NCI-H1092 treated with DMSO at 0.1 percent for 48 hours (cell line): Measurements from ENCODE around the gene SCN2A.
A peak's percentile ranks its signal among the peaks of the same experiment; 100 is the strongest.
"Not testable (repeated sequence)": the region's sequence is repeated elsewhere in the genome, so short reads cannot be mapped to it uniquely, and the experiment has no call there.

ENCODE experiments used
- DNase-seq: peaks from one replicate; lab custom pipeline; 2025; lab: John Stamatoyannopoulos, UW

SCN2A gene

DNA sequence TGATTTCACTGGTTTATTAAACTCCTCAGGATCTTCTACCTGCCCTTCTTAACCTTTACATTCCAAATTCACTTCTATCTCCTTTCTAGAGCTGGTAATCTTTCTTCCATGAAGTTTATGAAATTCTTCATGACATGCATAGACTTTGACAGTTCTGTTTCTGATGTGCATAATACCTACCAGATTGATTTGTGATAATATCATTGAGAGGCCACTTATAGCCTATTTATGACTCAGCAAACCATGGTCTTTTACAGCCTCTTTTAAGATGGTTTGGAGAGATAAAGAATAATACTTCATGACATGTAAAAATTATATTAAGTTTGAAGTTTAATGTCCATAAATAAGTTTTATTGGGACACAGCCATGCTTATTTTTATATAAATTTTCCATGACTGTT lies 14.0 kb downstream of the SCN2A start:
- DNase-seq: no peak

DNA sequence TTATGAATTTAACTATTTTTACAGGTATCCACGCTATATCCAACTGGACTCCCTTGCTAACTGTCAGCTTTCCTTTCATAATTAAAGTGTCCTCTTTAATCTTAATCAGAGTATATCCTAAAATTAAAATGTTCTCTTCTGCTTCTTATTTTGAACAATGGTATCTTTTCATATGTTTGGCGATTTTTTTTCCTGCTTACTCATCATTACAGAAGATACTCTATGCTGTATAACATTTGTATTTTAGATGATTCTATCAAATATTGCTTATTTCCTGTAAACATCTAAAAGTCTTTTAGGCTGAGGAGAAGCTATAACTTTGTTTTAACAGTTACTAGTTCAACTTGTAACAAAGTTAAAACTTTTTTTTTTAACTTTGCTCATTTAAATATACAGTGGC lies 17.4 kb downstream of the SCN2A start:
- DNase-seq: no peak

DNA sequence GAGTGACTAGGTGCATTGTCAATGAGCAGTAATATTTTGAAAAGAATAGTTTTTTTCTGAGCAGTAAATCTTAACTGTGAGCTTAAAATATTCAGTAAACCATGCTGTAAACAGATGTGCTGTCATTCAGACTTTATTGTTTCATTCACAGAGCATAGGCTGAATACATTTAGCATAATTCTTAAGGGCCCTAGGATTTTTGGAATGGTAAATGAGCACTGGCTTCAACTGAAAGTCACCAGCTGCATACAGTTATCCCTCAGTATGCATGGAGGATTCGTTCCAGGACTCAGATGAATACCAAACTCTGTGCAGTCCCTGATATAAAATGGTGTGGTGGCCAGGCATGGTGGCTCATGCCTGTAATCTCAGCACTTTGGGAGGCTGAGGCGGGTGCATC lies 21.1 kb downstream of the SCN2A start:
- DNase-seq: not testable (repeated sequence)

GRCh38 chr2:165268754-165269153 lies 29.5 kb downstream of the SCN2A start:
- DNase-seq: no peak

- DNase-seq: no peak
These were observed 34.0 kb downstream of the SCN2A start for GRCh38 chr2:165273176-165273575.

GRCh38 chr2:165274698-165275097 lies 35.5 kb downstream of the SCN2A start:
- no peak for DNase-seq

DNA sequence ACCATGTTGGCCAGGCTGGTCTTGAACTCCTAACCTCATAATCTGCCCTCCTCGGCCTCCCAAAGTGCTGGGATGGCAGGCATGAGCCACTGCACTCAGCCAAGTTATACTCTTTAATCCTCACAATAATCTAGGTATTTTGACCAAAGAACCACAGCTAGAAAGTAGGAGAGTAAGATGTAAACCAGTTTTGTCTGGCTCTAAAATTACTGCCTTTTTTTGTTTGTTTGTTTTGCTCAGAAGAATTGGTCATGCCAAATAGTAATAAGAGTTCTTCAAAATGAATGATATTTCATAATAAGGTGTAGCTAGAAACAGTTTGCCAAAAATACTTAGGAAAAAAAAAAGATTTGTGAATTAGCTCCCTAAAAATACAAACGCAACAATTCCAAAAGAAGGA lies 36.7 kb downstream of the SCN2A start:
- no peak for DNase-seq

GRCh38 chr2:165277295-165277694 lies 38.1 kb downstream of the SCN2A start:
- DNase-seq: no peak

DNA sequence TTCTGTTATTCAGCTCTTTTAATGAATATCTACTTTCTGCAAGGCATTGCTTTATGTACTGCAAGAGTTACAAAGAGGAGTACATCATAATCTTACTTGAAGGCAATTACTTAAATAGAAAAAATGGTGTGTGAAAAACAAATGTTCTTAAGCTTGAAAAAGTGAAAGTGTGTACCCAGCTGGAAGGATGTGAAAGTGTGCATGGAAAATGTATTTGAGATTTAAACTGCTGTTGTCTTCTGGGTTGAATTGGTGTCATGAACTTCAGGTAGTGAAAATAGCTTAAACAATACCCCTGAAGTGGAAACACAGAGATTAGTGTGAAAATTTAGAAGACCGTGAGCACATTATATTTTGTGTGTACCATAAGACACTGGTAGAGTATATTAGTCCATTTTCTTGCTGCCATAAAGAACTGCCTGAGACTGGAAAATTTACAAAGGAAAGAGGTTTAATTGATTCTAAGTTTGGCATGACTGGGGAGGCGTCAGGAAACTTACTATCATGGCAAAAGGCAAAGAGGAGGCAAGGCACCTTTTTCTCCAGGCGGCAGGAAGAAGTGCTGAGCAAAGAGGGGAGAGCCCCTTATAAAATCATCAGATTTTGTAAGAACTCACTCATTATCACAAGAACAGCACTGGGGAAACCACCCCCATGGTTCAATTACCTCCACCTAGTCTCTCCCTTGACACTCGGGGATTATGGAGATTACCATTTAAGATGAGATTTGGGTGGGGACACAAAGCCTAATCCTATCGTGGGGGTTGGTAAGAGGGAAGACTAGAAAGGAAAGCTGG lies 38.8 kb downstream of the SCN2A start:
- no peak for DNase-seq

DNA sequence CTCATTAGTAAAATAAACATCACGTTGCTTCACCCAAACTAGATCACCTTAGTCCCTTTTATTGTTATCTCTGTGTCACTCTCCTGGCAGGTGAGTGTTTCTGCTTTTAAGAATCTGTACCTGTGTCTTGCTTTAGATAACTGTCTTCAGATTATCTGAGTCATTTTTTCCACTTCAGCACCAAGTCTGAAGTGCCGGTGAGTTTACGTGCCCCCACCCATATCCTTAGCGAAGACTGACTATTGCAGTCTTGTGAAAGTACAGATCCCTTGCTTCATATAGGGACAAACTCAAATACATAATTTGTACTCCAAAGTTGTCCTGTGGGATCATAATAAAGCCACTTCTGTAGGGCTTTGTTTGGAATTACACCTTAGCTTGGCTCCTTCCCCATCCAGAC lies 41.1 kb downstream of the SCN2A start:
- DNase-seq: no peak

- DNase-seq: no peak
These were observed 42.2 kb downstream of the SCN2A start for GRCh38 chr2:165281387-165281786.

GRCh38 chr2:165283342-165283741 lies 44.1 kb downstream of the SCN2A start:
- DNase-seq: no peak

DNA sequence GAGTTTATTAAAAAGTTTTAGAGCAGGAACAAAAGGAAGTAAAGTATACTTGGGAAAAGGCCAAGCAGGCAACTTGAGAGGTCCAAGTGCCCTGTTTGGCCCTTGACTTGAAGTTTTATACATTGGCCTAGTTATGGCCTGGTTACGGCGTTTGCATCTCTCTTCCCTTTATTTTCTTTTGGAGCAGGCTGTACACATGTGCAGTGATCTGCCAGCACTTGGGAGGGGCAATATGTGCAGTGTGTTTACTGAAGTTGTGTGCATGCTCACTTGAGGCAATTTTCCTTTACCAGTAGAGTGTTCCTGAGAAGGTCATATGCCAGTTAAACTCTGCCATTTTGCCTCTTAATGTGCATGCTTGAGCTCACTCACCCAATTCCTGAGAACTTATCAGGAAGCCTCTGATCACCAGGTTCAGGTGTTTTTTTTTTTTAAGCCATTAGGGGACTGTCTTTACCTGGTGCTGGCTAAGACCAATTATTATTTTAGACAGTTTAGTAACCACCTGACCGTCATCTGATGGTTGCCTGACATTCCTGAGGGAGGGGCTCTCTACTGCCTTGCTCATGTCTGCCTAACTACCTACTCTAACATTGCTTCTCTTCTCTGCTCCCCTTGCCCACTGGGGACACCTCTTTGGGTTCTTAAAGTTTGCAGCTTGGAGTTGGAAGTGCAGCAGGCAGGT lies 48.0 kb downstream of the SCN2A start:
- no peak for DNase-seq

- no peak for DNase-seq
These were observed 49.9 kb downstream of the SCN2A start for GRCh38 chr2:165289069-165289468.

DNA sequence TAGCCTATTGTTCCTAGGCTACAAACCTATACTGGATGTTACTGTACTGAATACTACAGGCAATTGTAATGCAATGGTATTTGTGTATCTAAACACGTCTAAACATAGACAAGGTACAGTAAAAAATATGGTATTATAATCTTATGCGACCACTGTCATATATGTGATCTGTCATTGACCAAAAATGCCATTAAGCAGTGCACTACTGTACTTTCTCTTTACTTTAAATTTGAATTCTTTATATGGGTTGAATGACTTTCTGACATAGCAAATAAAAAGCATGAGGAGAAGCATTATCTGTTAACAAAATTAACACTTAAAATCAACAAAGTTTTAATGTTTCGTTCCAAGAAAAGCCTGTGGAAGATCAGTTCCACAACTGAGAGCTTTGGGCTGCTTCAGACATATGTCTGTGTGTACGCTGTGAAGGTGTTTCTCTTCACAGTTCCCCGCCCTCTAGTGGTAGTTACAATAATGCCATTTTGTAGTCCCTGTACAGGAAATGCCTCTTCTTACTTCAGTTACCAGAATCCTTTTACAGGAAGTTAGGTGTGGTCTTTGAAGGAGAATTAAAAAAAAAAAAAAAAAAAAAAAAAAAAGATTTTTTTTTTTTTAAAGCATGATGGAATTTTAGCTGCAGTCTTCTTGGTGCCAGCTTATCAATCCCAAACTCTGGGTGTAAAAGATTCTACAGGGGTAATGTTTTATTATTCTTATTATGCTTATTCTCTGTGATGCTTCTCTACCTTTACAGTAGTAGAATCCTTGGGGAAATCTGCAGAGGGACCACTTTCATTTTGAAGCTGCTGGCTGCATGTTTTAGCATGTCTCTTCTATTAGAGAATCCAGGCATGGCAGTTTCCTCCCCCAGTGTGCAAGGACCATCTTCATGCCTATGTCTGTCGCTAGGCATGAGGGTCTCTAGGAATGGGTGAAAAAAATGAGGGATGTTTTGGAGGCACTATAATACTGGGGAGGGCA lies 54.5 kb downstream of the SCN2A start:
- DNase-seq: peak; percentile 88

DNA sequence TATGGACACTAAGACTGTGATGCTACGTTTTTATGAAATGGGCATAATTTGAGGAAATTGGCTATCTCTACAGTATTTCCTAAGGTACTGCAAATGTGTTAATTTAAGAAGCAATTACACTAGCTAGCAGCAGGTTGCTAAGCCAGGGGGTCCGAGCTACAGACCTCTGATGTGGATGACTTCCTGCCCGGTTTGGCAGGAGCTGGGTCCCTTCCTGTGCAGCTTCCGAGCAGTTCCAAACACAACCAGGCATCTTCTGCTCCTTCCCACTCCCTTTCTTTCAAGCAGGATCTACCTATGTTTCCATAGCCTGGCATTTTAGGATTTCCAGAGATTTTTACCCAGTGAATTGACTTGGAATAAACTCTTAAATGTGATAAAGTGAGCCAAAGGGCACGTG lies 55.7 kb downstream of the SCN2A start:
- no peak for DNase-seq

DNA sequence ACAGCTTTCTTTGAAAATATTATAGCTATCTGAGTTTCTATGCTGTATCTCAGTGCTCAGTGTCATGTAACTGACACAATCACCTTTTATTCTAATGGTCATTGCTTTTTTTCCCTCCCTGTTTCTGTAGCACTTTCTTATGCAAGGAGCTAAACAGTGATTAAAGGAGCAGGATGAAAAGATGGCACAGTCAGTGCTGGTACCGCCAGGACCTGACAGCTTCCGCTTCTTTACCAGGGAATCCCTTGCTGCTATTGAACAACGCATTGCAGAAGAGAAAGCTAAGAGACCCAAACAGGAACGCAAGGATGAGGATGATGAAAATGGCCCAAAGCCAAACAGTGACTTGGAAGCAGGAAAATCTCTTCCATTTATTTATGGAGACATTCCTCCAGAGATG lies 56.4 kb downstream of the SCN2A start:
- DNase-seq: no peak

- no peak for DNase-seq
These were observed 66.3 kb downstream of the SCN2A start for GRCh38 chr2:165305391-165306096.

- no peak for DNase-seq
These were observed 68.1 kb downstream of the SCN2A start for GRCh38 chr2:165307317-165307716.

DNA sequence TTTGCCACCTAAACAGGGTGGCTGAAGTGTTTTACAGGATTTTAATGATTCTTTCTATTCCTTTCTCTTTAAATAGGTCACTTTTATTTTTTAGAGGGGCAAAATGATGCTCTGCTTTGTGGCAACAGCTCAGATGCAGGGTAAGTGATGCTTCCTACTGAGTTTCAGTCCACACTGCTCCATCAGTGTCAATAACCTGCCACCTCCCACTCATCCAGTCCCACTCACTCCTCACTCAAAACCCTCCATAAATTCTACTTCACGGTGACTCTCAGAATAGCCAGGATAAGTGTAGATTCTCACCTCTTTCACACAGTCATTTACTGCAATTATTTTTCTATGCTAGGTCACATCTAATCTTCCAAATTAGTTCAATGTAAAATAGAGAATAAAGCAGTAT lies 72.7 kb downstream of the SCN2A start:
- no peak for DNase-seq

DNA sequence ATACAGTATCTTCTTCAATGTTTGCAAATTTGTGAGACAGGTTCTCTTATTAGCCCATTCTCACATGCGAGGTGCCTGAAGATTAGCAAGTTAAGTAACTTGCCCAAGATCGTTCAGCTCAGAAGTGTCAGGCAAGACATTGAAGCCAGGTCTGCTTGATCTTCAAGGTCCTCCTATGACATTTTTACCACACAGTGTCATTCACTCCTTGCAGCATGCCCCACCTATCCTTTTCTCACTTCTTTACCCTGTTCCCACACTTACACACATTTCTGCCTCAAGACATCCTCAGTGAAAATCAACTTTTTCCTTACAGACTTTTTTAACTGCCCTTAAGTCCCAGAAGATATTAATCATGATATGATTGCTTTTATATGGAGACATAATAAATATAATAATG lies 73.8 kb downstream of the SCN2A start:
- DNase-seq: no peak

DNA sequence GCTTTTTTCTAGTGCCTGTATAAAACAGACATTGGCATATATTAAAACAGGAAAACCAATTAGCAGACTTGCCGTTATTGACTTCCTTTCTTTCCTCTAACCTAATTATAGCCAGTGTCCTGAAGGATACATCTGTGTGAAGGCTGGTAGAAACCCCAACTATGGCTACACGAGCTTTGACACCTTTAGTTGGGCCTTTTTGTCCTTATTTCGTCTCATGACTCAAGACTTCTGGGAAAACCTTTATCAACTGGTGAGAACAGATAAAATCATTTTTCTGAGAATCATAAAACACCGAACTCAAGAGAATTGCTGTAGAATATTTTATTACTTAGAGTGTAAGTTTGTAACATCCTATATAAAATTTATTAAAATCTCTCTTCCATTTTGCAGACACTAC lies 74.3 kb downstream of the SCN2A start:
- DNase-seq: no peak
